SK-N-SH treated with all-trans-retinoic acid at 6 μM for 48 hours (cell line): ENCODE data around the gene MDFIC.

ENCODE experiments used
- ARNTL ChIP-seq: fragments of 450-650 bp; formaldehyde crosslinking; IDR thresholded peaks from 2 replicates; pipeline ENCODE4 v1.5.0; 2020; ENCODE audit warnings: low read depth, mild to moderate bottlenecking, moderate library complexity, borderline replicate concordance
- CSDC2 ChIP-seq: fragments of 250-450 bp; sonication (Bioruptor Pico); IDR thresholded peaks from 2 replicates; pipeline ENCODE4 v1.5.0; 2020; ENCODE audit warnings: mild to moderate bottlenecking, moderate library complexity
- ESRRG ChIP-seq: fragments of 250-450 bp; sonication (Bioruptor Pico); IDR thresholded peaks from 2 replicates; pipeline ENCODE4 v1.6.1; 2021; ENCODE audit warnings: mild to moderate bottlenecking
- ISL1 ChIP-seq: fragments of 250-450 bp; sonication (Bioruptor Pico); IDR thresholded peaks from 2 replicates; pipeline ENCODE4 v2.1.2; 2022; ENCODE audit warnings: mild to moderate bottlenecking, moderate library complexity
- OSR1 ChIP-seq: fragments of 250-450 bp; sonication (Bioruptor Pico); IDR thresholded peaks from 2 replicates; pipeline ENCODE4 v1.8.0; 2022; ENCODE audit warnings: moderate library complexity, mild to moderate bottlenecking, inconsistent platforms
- PPARA ChIP-seq: fragments of 250-450 bp; sonication (Bioruptor Pico); IDR thresholded peaks from 2 replicates; pipeline ENCODE4 v1.5.0; 2020; ENCODE audit warnings: mild to moderate bottlenecking, borderline replicate concordance
- TCF4 ChIP-seq: fragments of 250-450 bp; sonication (Bioruptor Pico); IDR thresholded peaks from 2 replicates; pipeline ENCODE4 v1.8.0; 2021; ENCODE audit warnings: mild to moderate bottlenecking, moderate library complexity, borderline replicate concordance
- TOX ChIP-seq: fragments of 250-450 bp; sonication (Bioruptor Pico); IDR thresholded peaks from 2 replicates; pipeline ENCODE4 v1.8.0; 2021; ENCODE audit warnings: mild to moderate bottlenecking, moderate library complexity, borderline replicate concordance
- ZFP3 ChIP-seq: fragments of 250-450 bp; sonication (Bioruptor Pico); IDR thresholded peaks from 2 replicates; pipeline ENCODE4 v1.5.0; 2020; ENCODE audit warnings: mild to moderate bottlenecking, moderate library complexity
- ZNF565 ChIP-seq: fragments of 450-650 bp; formaldehyde crosslinking; conservative IDR thresholded peaks from 2 replicates; pipeline ENCODE4 v1.5.0; 2020; ENCODE audit warnings: low read depth, mild to moderate bottlenecking, moderate library complexity
- TF ChIP-seq, protein P1 (sequence below): fragments of 250-450 bp; sonication (Bioruptor Pico); IDR thresholded peaks from 2 replicates; pipeline ENCODE4 v1.5.0; 2020; ENCODE audit warnings: mild to moderate bottlenecking, moderate library complexity
- TF ChIP-seq, protein P2 (sequence below): fragments of 250-450 bp; sonication (Bioruptor Pico); IDR thresholded peaks from 2 replicates; pipeline ENCODE4 v1.5.1; 2020; ENCODE audit warnings: low read depth, mild to moderate bottlenecking, moderate library complexity

DNA sequence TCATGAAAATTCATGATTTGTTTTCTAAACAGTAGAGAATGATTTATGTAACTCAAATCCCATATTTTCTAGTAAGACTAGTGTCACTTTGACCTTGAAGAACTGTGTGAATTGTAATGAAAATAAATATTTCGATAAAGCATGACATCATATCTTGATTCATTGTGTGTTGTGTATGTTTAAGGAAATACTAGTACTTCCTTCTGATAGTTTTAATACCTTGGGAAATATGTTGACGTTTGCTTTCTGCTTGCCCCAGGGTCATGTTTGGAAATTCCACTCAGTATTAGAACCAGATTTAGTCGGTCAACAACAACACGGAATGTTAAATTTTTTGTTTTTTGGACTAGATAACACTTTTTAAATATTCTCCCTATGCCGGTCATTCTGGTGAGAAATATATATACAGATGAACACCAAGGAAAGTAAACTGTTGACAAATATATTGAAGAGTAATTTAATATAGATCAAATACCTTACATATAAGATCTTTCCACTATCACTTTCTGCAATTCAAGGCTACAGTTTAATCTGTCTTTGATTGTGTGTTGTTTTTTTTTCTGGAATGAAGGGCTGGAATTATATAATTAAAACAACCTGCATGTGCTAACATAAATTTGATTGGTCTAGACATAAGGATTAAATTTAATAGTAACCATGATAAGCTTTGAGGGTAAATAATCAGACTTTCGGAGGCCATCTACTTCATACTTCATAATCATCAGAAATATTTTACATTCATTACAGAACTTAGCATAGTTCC, 126.2 kb downstream of the MDFIC start:
- TF ChIP-seq ESRRG (no peak), TCF4 (CRISPR knock-in tag) (no peak), PPARA (CRISPR knock-in tag) (no peak), ARNTL (CRISPR knock-in tag) (no peak), ZFP3 (CRISPR knock-in tag) (no peak), ZNF565 (CRISPR knock-in tag) (no peak), OSR1 (CRISPR knock-in tag) (no peak), TOX (no peak), ISL1 (CRISPR knock-in tag) (no peak), CSDC2 (CRISPR knock-in tag) (no peak)
- TF ChIP-seq, protein P1, sequence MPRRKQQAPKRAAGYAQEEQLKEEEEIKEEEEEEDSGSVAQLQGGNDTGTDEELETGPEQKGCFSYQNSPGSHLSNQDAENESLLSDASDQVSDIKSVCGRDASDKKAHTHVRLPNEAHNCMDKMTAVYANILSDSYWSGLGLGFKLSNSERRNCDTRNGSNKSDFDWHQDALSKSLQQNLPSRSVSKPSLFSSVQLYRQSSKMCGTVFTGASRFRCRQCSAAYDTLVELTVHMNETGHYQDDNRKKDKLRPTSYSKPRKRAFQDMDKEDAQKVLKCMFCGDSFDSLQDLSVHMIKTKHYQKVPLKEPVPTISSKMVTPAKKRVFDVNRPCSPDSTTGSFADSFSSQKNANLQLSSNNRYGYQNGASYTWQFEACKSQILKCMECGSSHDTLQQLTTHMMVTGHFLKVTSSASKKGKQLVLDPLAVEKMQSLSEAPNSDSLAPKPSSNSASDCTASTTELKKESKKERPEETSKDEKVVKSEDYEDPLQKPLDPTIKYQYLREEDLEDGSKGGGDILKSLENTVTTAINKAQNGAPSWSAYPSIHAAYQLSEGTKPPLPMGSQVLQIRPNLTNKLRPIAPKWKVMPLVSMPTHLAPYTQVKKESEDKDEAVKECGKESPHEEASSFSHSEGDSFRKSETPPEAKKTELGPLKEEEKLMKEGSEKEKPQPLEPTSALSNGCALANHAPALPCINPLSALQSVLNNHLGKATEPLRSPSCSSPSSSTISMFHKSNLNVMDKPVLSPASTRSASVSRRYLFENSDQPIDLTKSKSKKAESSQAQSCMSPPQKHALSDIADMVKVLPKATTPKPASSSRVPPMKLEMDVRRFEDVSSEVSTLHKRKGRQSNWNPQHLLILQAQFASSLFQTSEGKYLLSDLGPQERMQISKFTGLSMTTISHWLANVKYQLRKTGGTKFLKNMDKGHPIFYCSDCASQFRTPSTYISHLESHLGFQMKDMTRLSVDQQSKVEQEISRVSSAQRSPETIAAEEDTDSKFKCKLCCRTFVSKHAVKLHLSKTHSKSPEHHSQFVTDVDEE (CRISPR knock-in tag), result no peak
- TF ChIP-seq, protein P2, sequence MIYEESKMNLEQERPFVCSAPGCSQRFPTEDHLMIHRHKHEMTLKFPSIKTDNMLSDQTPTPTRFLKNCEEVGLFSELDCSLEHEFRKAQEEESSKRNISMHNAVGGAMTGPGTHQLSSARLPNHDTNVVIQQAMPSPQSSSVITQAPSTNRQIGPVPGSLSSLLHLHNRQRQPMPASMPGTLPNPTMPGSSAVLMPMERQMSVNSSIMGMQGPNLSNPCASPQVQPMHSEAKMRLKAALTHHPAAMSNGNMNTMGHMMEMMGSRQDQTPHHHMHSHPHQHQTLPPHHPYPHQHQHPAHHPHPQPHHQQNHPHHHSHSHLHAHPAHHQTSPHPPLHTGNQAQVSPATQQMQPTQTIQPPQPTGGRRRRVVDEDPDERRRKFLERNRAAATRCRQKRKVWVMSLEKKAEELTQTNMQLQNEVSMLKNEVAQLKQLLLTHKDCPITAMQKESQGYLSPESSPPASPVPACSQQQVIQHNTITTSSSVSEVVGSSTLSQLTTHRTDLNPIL (CRISPR knock-in tag), result no peak
